Measurements from ENCODE around the gene LPAR3. TPM values are rescaled to one million over a fixed set of nuclear protein-coding genes. Genes with fewer than 3 reads are reported as not detected.
A peak's percentile ranks its signal among the peaks of the same experiment; 100 is the strongest.

Gene LPAR3
- total RNA-seq, 1 donor from 2014 or later, result 0.08 TPM

DNA sequence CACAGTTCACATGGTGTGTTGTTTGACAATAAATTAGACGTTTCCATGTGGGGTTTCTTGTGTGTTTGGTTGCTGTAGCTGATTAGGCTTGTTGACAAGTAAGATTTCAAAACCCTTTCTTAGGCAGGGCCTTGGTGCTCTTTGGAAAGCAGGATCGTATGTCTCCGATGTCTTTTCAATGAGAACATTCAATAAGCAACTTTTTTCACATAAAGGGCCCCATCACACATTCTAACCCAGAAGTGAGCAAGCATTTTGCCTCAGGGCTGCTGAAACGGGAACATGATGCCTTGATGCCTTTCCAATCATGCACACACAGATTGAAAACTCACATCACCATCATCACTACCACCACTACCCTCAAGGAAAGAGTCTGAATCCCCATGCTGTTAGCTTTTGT is 33.1 kb downstream of the LPAR3 start:
- no peak for DNase-seq (ENCODE audit: low spot score)
- no peak for ATAC-seq

- no peak for ATAC-seq
Observed at GRCh38 chr1:84857906-84858305, 35.1 kb downstream of the LPAR3 start.

DNA sequence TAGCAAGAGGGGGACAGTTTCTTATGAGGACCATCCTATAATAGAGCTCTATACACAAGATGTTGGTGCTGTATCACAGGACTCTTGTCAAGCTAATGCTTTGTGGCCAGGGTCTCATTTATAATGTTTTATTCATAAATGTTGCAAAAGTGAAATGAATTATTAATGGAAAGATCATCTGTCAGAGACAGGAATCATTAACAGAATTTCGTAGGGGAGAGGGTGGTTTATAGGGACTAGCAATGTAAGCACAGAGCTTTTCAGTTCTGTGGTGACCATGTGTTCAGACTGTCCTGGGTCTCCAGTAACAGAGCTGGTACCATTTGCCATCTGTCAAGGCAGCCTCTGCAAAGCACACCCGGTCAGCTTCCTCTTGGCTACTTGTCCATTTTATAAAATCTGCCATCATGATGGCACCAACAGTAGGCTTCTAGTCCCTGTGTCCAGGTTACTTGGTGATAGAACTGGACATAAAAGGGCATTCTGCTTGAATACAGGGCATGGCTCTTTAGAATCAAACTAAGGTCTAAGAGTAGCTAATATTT is 36.2 kb downstream of the LPAR3 start:
- no peak for DNase-seq (ENCODE audit: low spot score)
- no peak for ATAC-seq

More at GRCh38 chr1:84857906-84858305, 35.1 kb downstream of the LPAR3 start:
- no peak for DNase-seq (ENCODE audit: low spot score)

DNA sequence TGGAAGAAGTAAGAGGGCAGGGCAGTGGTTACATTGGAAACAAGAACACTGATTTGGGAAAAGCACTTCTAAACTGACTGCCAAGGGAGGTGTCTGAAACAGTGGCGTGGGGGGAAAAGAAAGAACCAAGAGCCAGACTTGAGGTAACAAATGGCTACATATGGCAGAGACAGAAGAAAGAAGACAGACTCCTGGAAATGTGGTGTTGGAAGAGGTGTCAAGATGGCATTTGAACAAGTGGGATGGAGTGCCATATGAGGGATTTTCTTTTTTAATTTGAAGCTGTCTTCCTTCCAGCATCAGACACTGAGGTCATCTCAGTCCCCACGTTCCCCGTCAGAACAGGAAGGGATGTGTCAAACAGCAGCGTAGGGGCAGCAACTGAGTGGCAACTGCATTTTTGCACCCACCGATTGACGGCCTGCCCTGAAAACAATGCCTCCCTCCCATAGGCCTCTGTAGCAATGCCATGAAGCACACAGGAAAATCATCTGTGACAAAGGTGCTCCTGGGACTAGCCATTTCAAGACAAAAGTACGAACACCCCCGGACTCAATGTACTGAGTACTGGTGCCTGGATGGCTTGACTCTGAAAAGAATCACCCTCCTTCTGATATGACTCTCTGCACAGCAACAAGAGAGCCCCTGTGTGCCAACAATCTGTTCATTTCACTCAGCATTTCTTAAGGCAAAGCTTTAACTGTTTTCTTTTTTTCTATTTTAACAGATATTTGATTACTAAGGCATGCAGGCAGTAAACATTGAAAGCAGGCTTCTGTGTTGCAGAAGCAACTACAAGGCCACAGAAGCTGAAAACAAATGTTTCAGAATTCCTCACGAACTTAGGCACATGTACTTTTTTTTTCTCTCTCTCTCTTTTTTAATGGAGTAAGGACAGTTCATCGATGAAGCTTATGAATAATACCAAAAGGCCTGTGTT is 37.0 kb downstream of the LPAR3 start:
- no peak for ATAC-seq
- DNase-seq (ENCODE audit: low spot score), result no peak

GRCh38 chr1:84855168-84855567 is 37.8 kb downstream of the LPAR3 start:
- ATAC-seq, result no peak
- no peak for DNase-seq (ENCODE audit: low spot score)

DNA sequence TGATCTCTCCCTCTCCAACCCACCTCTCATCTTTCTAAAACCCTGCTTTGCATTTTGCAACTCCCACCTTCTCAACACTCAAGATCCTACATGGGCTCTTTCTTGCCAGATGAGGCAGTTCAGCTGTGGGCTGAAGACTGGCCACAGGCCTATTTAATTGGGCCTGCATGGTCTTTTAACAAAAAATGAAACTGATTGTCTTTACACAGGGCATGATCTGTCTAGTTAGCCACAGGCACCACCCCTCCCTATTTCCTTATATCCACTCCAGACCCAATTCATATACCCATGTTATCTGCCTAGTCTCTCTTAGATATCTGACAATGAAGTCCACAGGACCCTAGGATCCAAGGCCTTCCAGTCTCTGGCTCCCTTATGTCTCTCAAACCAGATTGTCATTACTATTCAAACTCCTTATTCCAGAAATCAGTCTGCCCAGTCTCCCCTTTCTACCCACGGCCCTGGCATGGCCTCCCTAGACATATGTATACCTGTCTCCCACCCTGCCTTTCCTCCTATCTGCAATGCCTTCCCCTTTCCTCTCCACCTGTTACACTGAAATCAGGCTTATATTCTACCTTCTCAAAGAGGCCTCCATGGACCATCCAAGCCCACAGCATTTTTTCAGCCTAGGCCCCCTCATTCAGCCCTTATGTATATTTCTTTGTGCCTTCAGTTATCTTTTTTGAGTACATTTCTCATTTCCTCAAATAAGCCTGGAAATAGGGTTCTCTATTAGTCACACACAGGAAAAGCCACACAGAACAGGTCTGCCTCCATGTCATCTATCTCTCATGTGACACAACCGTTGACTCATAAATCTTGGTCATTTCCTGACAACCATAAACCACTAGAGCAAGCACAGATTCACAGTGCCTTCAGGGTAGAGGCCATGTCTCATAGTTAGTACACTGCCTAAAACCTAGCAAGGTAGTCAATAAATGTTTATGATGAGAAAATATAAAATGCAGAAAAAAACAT is 39.0 kb downstream of the LPAR3 start:
- ATAC-seq (peak; percentile 34), DNase-seq (ENCODE audit: low spot score) (no peak)

- ATAC-seq (no peak), DNase-seq (ENCODE audit: low spot score) (no peak)
Observed at GRCh38 chr1:84851839-84852238, 41.2 kb downstream of the LPAR3 start.

DNA sequence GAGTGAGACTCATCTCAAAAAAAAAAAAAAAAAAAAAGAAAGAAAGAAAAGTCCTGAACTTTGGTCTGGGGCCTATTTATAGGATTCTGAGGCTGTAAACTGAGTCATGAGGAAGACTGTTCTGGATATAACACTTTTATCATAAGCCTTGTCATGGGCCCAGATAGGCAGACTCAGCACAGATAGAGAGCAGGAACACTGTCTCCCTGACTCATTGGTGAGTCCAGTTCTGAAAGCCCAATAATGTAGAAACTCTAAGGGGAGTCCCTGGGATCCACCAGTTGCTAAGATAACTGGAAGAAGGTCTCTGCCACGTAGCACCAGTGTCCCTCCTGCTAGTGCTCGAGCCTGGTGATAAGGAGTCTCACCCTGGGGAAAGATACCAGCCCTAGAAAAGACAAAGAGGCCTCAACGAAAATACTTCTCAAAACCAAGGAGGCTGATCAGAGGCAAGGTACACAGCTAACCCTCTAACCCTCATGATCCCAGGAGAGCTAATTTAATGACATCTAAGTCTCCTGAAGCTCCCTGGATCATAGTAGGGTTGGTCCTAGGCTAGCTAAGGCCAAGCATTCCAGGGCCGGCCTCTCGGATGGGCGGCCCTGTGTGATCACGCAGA is 43.5 kb downstream of the LPAR3 start:
- no peak for DNase-seq (ENCODE audit: low spot score)
- no peak for ATAC-seq

DNA sequence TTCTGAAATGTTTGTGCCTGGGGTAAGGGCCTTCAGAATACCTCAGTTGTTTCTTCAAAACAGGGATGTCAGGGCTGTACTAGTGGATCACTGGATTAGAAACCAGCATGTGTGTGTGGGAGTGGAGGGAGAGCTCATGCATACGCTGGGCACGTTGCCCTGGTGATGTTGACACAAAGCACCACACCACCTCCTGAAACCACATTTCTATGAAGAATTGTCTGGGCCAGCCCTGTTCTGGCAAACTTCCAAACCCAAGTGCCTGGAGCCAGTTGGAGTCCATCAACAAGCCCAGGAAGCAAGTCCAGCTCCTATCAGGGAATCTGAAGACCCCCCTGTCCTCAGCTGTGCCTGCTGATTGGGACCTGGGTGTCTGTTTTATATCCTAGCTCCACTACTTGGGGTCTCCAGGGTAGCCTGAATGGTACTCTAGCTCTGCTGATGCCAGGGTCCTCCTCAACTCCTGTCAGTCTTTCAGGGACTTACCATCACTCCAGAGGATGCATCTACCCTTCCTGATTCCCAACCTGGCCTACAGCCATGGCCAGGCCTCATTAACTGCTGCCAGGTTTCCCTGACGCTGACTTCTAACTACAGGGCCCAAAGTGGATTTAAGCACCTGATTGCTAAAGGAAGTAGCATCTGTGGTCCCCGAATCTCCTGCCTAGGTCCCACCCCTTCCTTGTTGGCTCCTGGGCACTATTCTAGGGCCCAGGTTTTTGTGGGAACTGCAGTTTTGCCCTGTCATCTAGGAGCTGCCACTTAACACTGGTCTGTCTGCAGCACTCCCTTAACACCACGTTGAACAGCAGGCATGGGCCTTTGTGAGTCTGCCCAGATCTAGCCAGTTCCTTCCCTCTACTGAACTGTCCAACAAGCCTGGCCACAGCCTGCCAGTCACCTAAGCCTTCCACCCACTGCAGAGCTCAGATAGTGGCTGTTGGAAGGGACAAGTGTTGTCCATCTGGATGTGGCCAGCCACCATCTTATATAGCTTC is 45.5 kb downstream of the LPAR3 start:
- DNase-seq (ENCODE audit: low spot score), result peak; percentile 92
- ATAC-seq, result peak; percentile 98

GRCh38 chr1:84846387-84846786 is 46.6 kb downstream of the LPAR3 start:
- DNase-seq (ENCODE audit: low spot score), result no peak
- no peak for ATAC-seq

GRCh38 chr1:84845357-84845756 is 47.6 kb downstream of the LPAR3 start:
- ATAC-seq, result no peak

GRCh38 chr1:84844094-84844493 is 48.9 kb downstream of the LPAR3 start:
- ATAC-seq, result no peak
- DNase-seq (ENCODE audit: low spot score), result no peak

More at GRCh38 chr1:84845357-84845756, 47.6 kb downstream of the LPAR3 start:
- no peak for DNase-seq (ENCODE audit: low spot score)

DNA sequence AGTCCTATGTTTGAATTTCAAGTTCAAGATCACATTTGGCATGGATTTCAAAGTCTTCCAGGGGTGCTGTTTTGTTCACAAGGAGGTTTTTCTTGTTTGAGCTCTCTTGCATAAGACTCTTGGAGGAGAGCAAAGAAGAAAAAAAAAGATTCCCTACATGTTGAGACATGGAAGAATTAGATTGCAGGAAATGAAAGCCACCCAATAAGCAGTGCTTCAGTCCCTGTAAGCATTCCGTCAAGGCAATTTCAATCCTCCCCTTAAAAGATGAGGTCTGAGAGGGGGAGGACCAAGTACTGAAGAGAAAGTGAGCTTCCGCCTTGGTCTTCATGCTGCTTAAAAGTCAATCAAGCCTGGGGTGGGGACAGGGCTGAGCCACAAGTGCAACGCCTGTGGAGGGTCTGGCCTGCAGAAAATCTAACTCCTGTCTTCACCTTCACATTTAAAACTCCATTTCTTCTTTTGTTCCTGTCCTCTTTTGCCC is 50.2 kb downstream of the LPAR3 start:
- no peak for DNase-seq (ENCODE audit: low spot score)
- no peak for ATAC-seq

DNA sequence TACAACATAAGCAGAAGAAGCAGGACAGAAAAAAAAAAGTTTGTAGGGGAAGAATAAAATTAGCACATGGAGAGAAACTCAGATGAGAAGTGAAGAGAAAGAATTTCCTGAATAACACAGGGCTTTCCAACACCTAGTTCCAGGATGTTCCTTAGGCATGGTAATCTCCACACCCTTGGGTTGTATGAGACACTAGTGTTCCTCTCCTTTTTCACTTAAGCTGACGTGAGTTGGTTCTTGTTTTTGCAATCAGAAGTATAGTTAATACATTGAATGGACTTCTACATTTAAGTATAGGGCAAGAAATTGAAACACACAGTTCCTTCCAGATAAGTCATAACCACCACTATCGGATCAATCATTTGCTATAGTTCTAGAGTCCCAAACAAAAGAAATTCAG is 51.0 kb downstream of the LPAR3 start:
- ATAC-seq (no peak), DNase-seq (ENCODE audit: low spot score) (no peak)

GRCh38 chr1:84840346-84840745 is 52.7 kb downstream of the LPAR3 start:
- ATAC-seq (no peak), DNase-seq (ENCODE audit: low spot score) (no peak)

GRCh38 chr1:84839544-84839943 is 53.5 kb downstream of the LPAR3 start:
- ATAC-seq (peak; percentile 87), DNase-seq (ENCODE audit: low spot score) (peak; percentile 47)

GRCh38 chr1:84836145-84836544 is 56.9 kb downstream of the LPAR3 start:
- ATAC-seq, result no peak

GRCh38 chr1:84835169-84835568 is 57.8 kb downstream of the LPAR3 start:
- DNase-seq (ENCODE audit: low spot score), result no peak
- ATAC-seq, result no peak

More at GRCh38 chr1:84836145-84836544, 56.9 kb downstream of the LPAR3 start:
- DNase-seq (ENCODE audit: low spot score), result no peak

DNA sequence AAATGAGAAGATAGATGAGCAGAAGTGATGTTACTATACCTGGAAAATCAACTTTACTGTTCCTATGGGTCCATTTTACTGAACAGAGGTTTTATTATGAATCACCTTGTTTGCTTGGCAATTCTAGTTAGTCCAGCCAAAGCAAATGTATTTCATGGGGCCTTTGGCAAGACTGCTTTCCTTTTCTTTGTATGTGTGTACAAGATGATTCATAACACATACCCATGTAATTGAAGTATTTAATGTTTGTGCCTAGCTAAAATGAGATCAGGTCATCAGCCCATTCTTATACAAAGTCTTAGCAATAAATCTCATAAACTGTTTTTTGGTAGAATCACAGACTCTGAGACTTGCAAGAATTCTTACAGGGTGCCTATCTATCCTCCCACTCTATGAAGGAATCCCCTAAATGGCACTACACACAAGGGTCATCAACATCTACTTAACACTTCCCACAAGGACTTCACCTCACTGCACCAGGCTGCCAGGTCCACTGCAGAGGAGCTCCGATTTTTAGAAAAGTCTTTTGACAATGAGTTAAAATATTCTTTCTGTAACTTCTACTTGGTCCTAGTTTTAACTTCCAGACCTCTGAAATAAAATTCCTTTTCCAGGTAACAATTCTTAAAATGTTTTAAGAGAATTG is 58.5 kb downstream of the LPAR3 start:
- DNase-seq (ENCODE audit: low spot score) (no peak), ATAC-seq (peak; percentile 77)
